SK-N-SH treated with all-trans-retinoic acid at 6 μM for 48 hours (cell line): Measurements from ENCODE around the gene PLSCR5.

ENCODE experiments used
- ARNTL ChIP-seq: fragments of 450-650 bp; formaldehyde crosslinking; IDR thresholded peaks from 2 replicates; pipeline ENCODE4 v1.5.0; 2020; ENCODE audit warnings: low read depth, mild to moderate bottlenecking, moderate library complexity, borderline replicate concordance
- TCF4 ChIP-seq: fragments of 250-450 bp; sonication (Bioruptor Pico); IDR thresholded peaks from 2 replicates; pipeline ENCODE4 v1.8.0; 2021; ENCODE audit warnings: mild to moderate bottlenecking, moderate library complexity, borderline replicate concordance
- ZFP30 ChIP-seq: fragments of 450-650 bp; formaldehyde crosslinking; IDR thresholded peaks from 2 replicates; pipeline ENCODE4 v1.5.0; 2022; ENCODE audit warnings: mild to moderate bottlenecking, moderate library complexity

DNA sequence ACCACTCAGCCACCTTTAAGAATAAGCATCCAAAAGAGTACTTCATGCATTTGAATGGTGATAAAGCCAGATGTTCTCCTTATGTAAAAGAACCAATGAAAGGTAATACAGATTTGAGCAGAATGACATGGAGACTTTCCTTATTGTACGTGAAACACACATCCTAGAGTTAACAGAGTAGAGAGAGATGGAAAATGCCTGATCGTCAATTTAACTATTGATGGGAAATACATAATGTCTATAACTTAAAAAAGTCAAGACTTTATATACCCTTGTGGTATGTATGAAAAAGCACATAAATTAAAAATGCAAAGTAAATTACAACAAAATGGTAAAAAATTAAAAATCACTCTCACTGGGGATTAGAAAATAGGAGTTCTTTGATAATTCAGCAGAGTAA lies 31.7 kb upstream of the PLSCR5 start:
- TF ChIP-seq TCF4 (CRISPR knock-in tag) = no peak
- no peak for TF ChIP-seq ZFP30
- TF ChIP-seq ARNTL = no peak
